HepG2 (cell line): ENCODE results near the gene NTN3. TPM values are rescaled to one million over a fixed set of nuclear protein-coding genes. Genes with fewer than 3 reads are reported as not detected.

Source experiments
- CEBPB ChIP-seq: IDR thresholded peaks from 2 replicates; pipeline ENCODE4 v1.6.1; 2011; ENCODE audit warnings: low read depth, low read length, improper control_type of control experiment, borderline replicate concordance
- HNRNPLL ChIP-seq: fragments of 200-400 bp; formaldehyde crosslinking; IDR thresholded peaks from 2 replicates; pipeline ENCODE4 v1.6.1; 2017; ENCODE audit warnings: mild to moderate bottlenecking, low read depth, low read length; ENCODE audit not compliant: poor library complexity, severe bottlenecking
- KLF6 ChIP-seq: IDR thresholded peaks from 2 replicates; pipeline ENCODE4 v1.8.0; 2016; ENCODE audit warnings: missing biosample characterization, missing genetic modification reagents
- MED13 ChIP-seq: sonication (generic); formaldehyde crosslinking; IDR thresholded peaks from 2 replicates; pipeline ENCODE4 v1.5.0; 2020; ENCODE audit warnings: missing genetic modification reagents
- NR2F6 ChIP-seq, 2 experiments: IDR thresholded peaks; 2 replicates each; pipeline ENCODE4 v1.6.1; 2016; ENCODE audit warnings: antibody characterized with exemption in 1 of 2, mild to moderate bottlenecking in 1 of 2
- PATZ1 ChIP-seq: sonication (generic); formaldehyde crosslinking; IDR thresholded peaks from 2 replicates; pipeline ENCODE4 v1.4.0; 2020; ENCODE audit warnings: missing genetic modification reagents
- PITX1 ChIP-seq: sonication (generic); formaldehyde crosslinking; IDR thresholded peaks from 2 replicates; pipeline ENCODE4 v1.5.1; 2020; ENCODE audit warnings: mild to moderate bottlenecking, missing genetic modification reagents
- SALL2 ChIP-seq: sonication (generic); formaldehyde crosslinking; IDR thresholded peaks from 2 replicates; pipeline ENCODE4 v1.8.1; 2023; ENCODE audit warnings: mild to moderate bottlenecking, missing genetic modification reagents, inconsistent platforms
- SMC3 ChIP-seq: IDR thresholded peaks from 2 replicates; pipeline ENCODE4 v1.6.1; 2011; ENCODE audit warnings: low read length, improper control_type of control experiment
- THAP8 ChIP-seq: sonication (generic); formaldehyde crosslinking; IDR thresholded peaks from 2 replicates; pipeline ENCODE4 v1.5.1; 2020; ENCODE audit warnings: missing genetic modification reagents, mild to moderate bottlenecking, borderline replicate concordance
- TOPORS ChIP-seq: sonication (generic); formaldehyde crosslinking; IDR thresholded peaks from 2 replicates; pipeline ENCODE4 v1.8.0; 2023; ENCODE audit warnings: mild to moderate bottlenecking, missing genetic modification reagents
- ZBTB40 ChIP-seq, 2 experiments: fragments of 450-650 bp in 1 of 2; sonication (generic) in 1 of 2; formaldehyde crosslinking in 1 of 2; IDR thresholded peaks; 2 replicates each; pipeline versions ENCODE4 v1.6.1 to v1.8.0; 2016 to 2022; ENCODE audit warnings: antibody characterized with exemption in 1 of 2, mild to moderate bottlenecking in 1 of 2, missing genetic modification reagents in 1 of 2
- ZNF143 ChIP-seq: sonication (generic); formaldehyde crosslinking; IDR thresholded peaks from 2 replicates; pipeline ENCODE4 v1.4.0; 2020; ENCODE audit warnings: missing genetic modification reagents
- ZNF263 ChIP-seq: sonication (generic); formaldehyde crosslinking; IDR thresholded peaks from 2 replicates; pipeline ENCODE4 v1.4.0; 2020; ENCODE audit warnings: missing genetic modification reagents
- ZNF326 ChIP-seq: sonication (generic); formaldehyde crosslinking; IDR thresholded peaks from 2 replicates; pipeline ENCODE4 v1.4.0; 2020; ENCODE audit warnings: missing genetic modification reagents, borderline replicate concordance
- ZNF788 ChIP-seq: sonication (generic); formaldehyde crosslinking; IDR thresholded peaks from 2 replicates; pipeline ENCODE4 v1.5.0; 2020; ENCODE audit warnings: mild to moderate bottlenecking, missing genetic modification reagents, borderline replicate concordance
- polyA plus RNA-seq, 8 experiments: library from polyadenylated mRNA; depleted of rRNA in 3 of 8; stranded (reverse) in 7 of 8; unstranded in 1 of 8; fragments of >200 nt; fragmentation: Illumina TruSeq in 4 of 8; extraction: Trizol in 4 of 8; gene quantifications; 2 replicates each; pipeline versions ENCODE4 v1.2.1 to v1.2.3, GENCODE V29; 2011 to 2016; ENCODE audit warnings: low read depth in 4 of 8, missing spikeins in 1 of 8, mixed read lengths in 1 of 8; ENCODE audit not compliant: insufficient read depth in 1 of 8
- total RNA-seq, 5 experiments: library from RNA; depleted of rRNA; stranded (reverse); fragments of >200 nt; fragmentation: Illumina TruSeq; extraction: Trizol; gene quantifications; 2 replicates each; pipeline ENCODE4 v1.2.3, GENCODE V29; 2016; ENCODE audit warnings: low read depth in 1 of 5

NTN3 gene
- total and polyA plus RNA-seq, 2 of the 13 experiments (the other 11 are each of a cell fraction or from before 2014, with no cell fraction given): 0.09 to 0.20 TPM

- TF ChIP-seq ZBTB40 (IDR thresholded peaks at IDR 0.05) (no peak), ZBTB40 (CRISPR knock-in tag; IDR thresholded peaks at IDR 0.05) (0 out of 2 replicates have a peak, but pooled peaks have one; percentile 13), ZNF788 (CRISPR knock-in tag) (0 out of 2 replicates have a peak, but pooled peaks have one; percentile 20), PITX1 (CRISPR knock-in tag) (no peak), MED13 (CRISPR knock-in tag) (no peak), ZNF326 (CRISPR knock-in tag) (peak; percentile 81; the same call in 1 of the 2 replicates), PATZ1 (CRISPR knock-in tag) (peak; percentile 32; the same call in 1 of the 2 replicates), CEBPB (no peak), THAP8 (CRISPR knock-in tag) (no peak), ZNF263 (CRISPR knock-in tag) (peak; percentile 91), TOPORS (CRISPR knock-in tag) (no peak), ZNF143 (CRISPR knock-in tag) (no peak), KLF6 (CRISPR knock-in tag) (no peak), SMC3 (no peak), SALL2 (CRISPR knock-in tag) (0 out of 2 replicates have a peak, but pooled peaks have one; percentile 8), HNRNPLL (peak; percentile 4), NR2F6 (IDR thresholded peaks at IDR 0.05) (no peak), NR2F6 (CRISPR knock-in tag; IDR thresholded peaks at IDR 0.05) (0 out of 2 replicates have a peak, but pooled peaks have one; percentile 9)
- TF ChIP-seq, all 625 proteins: peak for 16
These were observed 2.4 kb downstream of the NTN3 start (continued) for GRCh38 chr16:2473446-2473926.
